ENCODE measurements around the gene ZNF423.

ZNF423 gene

GRCh38 chr16:49491771-49492761, 363.8 kb downstream of the ZNF423 start:
- DNase-seq (ENCODE audit: low spot score): peak; percentile 74

- DNase-seq (ENCODE audit: low spot score): no peak
Observed at GRCh38 chr16:49491106-49491670, 364.7 kb downstream of the ZNF423 start.

- DNase-seq (ENCODE audit: low spot score): no peak
Observed at GRCh38 chr16:49490321-49490705, 365.6 kb downstream of the ZNF423 start.

- no peak for DNase-seq (ENCODE audit: low spot score)
Observed at GRCh38 chr16:49489686-49490320, 366.1 kb downstream of the ZNF423 start.

- DNase-seq (ENCODE audit: low spot score): no peak
Observed at GRCh38 chr16:49488740-49489525, 367.0 kb downstream of the ZNF423 start.

- no peak for DNase-seq (ENCODE audit: low spot score)
Observed at GRCh38 chr16:49488336-49488735, 367.6 kb downstream of the ZNF423 start.

GRCh38 chr16:49487746-49488145, 368.2 kb downstream of the ZNF423 start:
- DNase-seq (ENCODE audit: low spot score): no peak

GRCh38 chr16:49486400-49486799, 369.5 kb downstream of the ZNF423 start:
- no peak for DNase-seq (ENCODE audit: low spot score)

GRCh38 chr16:49485663-49486062, 370.2 kb downstream of the ZNF423 start:
- no peak for DNase-seq (ENCODE audit: low spot score)

GRCh38 chr16:49484936-49485335, 371.0 kb downstream of the ZNF423 start:
- DNase-seq (ENCODE audit: low spot score): no peak

GRCh38 chr16:49484451-49484849, 371.5 kb downstream of the ZNF423 start:
- peak; percentile 75 for DNase-seq (ENCODE audit: low spot score)

GRCh38 chr16:49483651-49484450, 372.1 kb downstream of the ZNF423 start:
- DNase-seq (ENCODE audit: low spot score): no peak

- DNase-seq (ENCODE audit: low spot score): no peak
Observed at GRCh38 chr16:49483251-49483650, 372.7 kb downstream of the ZNF423 start.

GRCh38 chr16:49482690-49483089, 373.2 kb downstream of the ZNF423 start:
- DNase-seq (ENCODE audit: low spot score): no peak

GRCh38 chr16:49478616-49479015, 377.3 kb downstream of the ZNF423 start:
- no peak for DNase-seq (ENCODE audit: low spot score)

- DNase-seq (ENCODE audit: low spot score): no peak
Observed at GRCh38 chr16:49478107-49478506, 377.8 kb downstream of the ZNF423 start.

GRCh38 chr16:49477250-49477895, 378.5 kb downstream of the ZNF423 start:
- no peak for DNase-seq (ENCODE audit: low spot score)

GRCh38 chr16:49474741-49475140, 381.2 kb downstream of the ZNF423 start:
- no peak for DNase-seq (ENCODE audit: low spot score)

GRCh38 chr16:49473773-49474172, 382.1 kb downstream of the ZNF423 start:
- DNase-seq (ENCODE audit: low spot score): no peak

- no peak for DNase-seq (ENCODE audit: low spot score)
Observed at GRCh38 chr16:49473131-49473530, 382.8 kb downstream of the ZNF423 start.

- DNase-seq (ENCODE audit: low spot score): no peak
Observed at GRCh38 chr16:49472598-49472997, 383.3 kb downstream of the ZNF423 start.
